ENCODE data around the gene IL12A.

- TF ChIP-seq CTCF (IDR thresholded peaks at IDR 0.05; ENCODE audit: insufficient read depth, low read length, poor library complexity, severe bottlenecking) (no peak), EZH2phosphoT487 (conservative IDR thresholded peaks at IDR 0.05; ENCODE audit: low read length) (no peak)
These were observed 8.3 kb downstream of the IL12A start for GRCh38 chr3:159996959-159997358.
